Right lobe of liver (tissue), 4 donors: ENCODE measurements around the gene USP5.

ENCODE experiments used
- CTCF ChIP-seq, 4 donors: fragments of 200-600 bp in 3 of 4; fragments of 450-650 bp in 1 of 4; IDR thresholded peaks; one replicate each; pipeline versions ENCODE4 v1.5.1 to v1.8.0; 2016 to 2022; ENCODE audit warnings: antibody characterized with exemption in 4 of 4, mild to moderate bottlenecking in 2 of 4
- POLR2A ChIP-seq: fragments of 450-650 bp; IDR thresholded peaks from one replicate; pipeline ENCODE4 v1.6.1; 2017; ENCODE audit warnings: antibody characterized with exemption, mild to moderate bottlenecking
- donor health status: DM: no; HTN: no; CAD: no.
- donor health status: DM: no; HTN: no; CAD: no.
- donor health status: DM: no; HTN: yes; CAD: no.

- TF ChIP-seq CTCF (IDR thresholded peaks at IDR 0.05): no peak
- no peak for TF ChIP-seq POLR2A
Measured at GRCh38 chr12:6847676-6848075, 4.3 kb upstream of the USP5 start.
